GM12875 (cell line): ENCODE measurements around the gene MTHFD2L.
"Not testable (repeated sequence)": the region's sequence is repeated elsewhere in the genome, so short reads cannot be mapped to it uniquely, and the experiment has no call there.

ENCODE experiments used
- H3K4me3 ChIP-seq: one replicate; pipeline ENCODE4 v1.5.1; 2011; ENCODE audit warnings: low read depth, low read length, control low read depth
- CTCF ChIP-seq: IDR thresholded peaks from 2 replicates; pipeline ENCODE4 v1.5.1; 2011; ENCODE audit warnings: low read depth, mild to moderate bottlenecking, control low read depth, inconsistent platforms, low read length, moderate library complexity, borderline replicate concordance; ENCODE audit not compliant: insufficient read depth

MTHFD2L gene

GRCh38 chr4:74338792-74339333 is 180.9 kb downstream of the MTHFD2L start:
- H3K4me3 ChIP-seq: no peak overlapping the region
- TF ChIP-seq CTCF: no peak

DNA sequence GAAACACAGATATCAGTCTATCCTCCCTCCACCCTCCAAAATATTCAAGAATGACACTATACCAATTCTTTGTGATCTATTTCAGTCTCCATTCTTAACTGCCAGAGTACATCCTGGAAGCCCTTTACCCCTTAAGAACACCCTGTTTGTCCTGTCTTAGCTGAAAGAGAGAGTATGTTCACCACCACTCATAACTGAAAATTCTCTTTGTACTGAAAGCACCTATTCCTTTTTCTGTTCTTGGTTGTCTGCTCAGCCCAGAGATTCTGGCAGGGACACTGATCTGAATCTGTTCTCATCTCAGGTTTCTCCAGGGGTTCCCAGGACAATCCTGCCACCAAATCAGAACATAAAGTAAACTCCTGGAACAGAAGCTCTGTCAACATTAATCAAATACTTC is 181.6 kb downstream of the MTHFD2L start:
- no peak for TF ChIP-seq CTCF
- no peak overlapping the region for H3K4me3 ChIP-seq

- not testable (repeated sequence) for H3K4me3 ChIP-seq
These were observed 182.5 kb downstream of the MTHFD2L start for GRCh38 chr4:74340421-74340820.

- no peak overlapping the region for H3K4me3 ChIP-seq
- no peak for TF ChIP-seq CTCF
These were observed 186.1 kb downstream of the MTHFD2L start for GRCh38 chr4:74344031-74344430.
